ENCODE data around the gene DAPK1.

Gene DAPK1

DNA sequence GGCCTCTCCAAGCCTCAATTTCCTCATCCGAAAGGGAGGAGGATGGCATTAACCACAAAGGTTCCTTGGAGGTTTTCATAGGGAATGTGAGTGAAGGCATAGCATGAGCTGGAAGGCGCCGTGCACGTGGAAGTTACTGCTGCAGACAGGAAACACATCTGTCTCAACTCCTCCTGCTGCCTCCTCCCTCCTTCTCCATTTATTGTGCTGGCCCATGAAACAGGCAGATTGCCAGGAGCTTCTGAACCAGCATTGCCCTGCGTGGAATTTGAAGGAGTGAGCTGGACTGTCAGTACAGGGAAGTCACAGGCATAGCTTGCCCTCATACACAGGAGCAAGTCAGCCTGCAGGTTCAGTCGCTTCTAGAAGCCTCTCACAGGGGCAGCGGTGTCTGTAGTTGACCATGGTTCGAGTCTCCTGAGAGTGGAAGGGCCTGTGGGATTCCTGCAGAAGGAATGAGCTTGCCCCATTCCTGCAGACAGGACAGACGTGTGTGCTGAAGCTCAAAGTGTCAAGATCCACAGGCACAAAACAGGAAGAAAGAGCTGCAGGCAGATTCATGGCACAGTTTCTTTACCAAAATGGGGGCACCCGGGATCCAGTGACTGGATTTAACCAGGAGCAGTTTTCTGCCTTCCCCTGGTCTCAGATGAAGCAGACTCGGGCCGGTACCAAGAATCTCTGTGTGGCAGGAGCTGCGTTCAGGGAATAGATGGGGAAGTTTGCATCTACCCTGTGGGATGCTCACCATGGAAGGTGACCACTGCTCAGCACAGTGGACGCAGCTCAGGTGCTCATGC is 179.5 kb downstream of the DAPK1 start:
- H2AFZ ChIP-seq (ENCODE audit: insufficient read depth, low read length, poor library complexity): no peak overlapping the region
- no peak overlapping the region for H3K23ac ChIP-seq (ENCODE audit: low read length)
- WGBS (ENCODE audit: extremely low coverage, insufficient coverage, insufficient read length): no CpG with 5 or more reads among the region's 14 CpGs

GRCh38 chr9:87677776-87678587 is 180.3 kb downstream of the DAPK1 start:
- H3K79me2 ChIP-seq (ENCODE audit: control insufficient read depth, insufficient read depth, low read length, poor library complexity): no peaks in the 10 kb centered on the region
- no peak overlapping the region for H4K91ac ChIP-seq (ENCODE audit: low read depth, low read length)
- H3K4me1 ChIP-seq (ENCODE audit: control insufficient read depth in 1 of 2, insufficient read depth in 2 of 2, low read length in 2 of 2): no peaks in the 10 kb centered on the region
- no peak overlapping the region for H3K4me3 ChIP-seq (ENCODE audit: low read depth, low read length)
- H3K9me3 ChIP-seq (ENCODE audit: insufficient read depth, low read depth, low read length): no peaks in the 10 kb centered on the region
- no peak overlapping the region for H2BK120ac ChIP-seq (ENCODE audit: insufficient read depth, low read length, poor library complexity)
- no peak overlapping the region for H3K9ac ChIP-seq (ENCODE audit: low read length)
- H4K12ac ChIP-seq (ENCODE audit: low read depth, low read length): no peak overlapping the region
- no peak overlapping the region for H4K8ac ChIP-seq (ENCODE audit: low read depth, low read length)
- no CpG with 5 or more reads among the region's 17 CpGs for WGBS (ENCODE audit: extremely low coverage, insufficient coverage, insufficient read length)
- no peak overlapping the region for H3K4me2 ChIP-seq (ENCODE audit: low read length)
- H2BK12ac ChIP-seq (ENCODE audit: low read length): no peak overlapping the region
- no peak overlapping the region for H3K4ac ChIP-seq (ENCODE audit: low read depth, low read length)
- H3K27me3 ChIP-seq (ENCODE audit: insufficient read depth, low read length): no peaks in the 10 kb centered on the region
- no peaks in the 10 kb centered on the region for H3K79me1 ChIP-seq (ENCODE audit: low read length)
- no peak overlapping the region for H3K27ac ChIP-seq (ENCODE audit: low read depth, low read length)
- H3K18ac ChIP-seq (ENCODE audit: low read length): no peak overlapping the region
- no peak for DNase-seq
- H3K36me3 ChIP-seq (ENCODE audit: control insufficient read depth in 1 of 2, insufficient read depth in 2 of 2, low read length in 2 of 2): peaks cover 11 to 13% of the 10 kb centered on the region in 2 experiments
- no peak overlapping the region for H2AFZ ChIP-seq (ENCODE audit: insufficient read depth, low read length, poor library complexity)
- no peak overlapping the region for H3K23ac ChIP-seq (ENCODE audit: low read length)
- H2BK5ac ChIP-seq (ENCODE audit: low read depth, low read length, poor library complexity): no peak overlapping the region
- no peak overlapping the region for H2AK5ac ChIP-seq (ENCODE audit: low read length)
- H3K14ac ChIP-seq (ENCODE audit: low read length): no peak overlapping the region

More for the DNA sequence above, 179.5 kb downstream of the DAPK1 start:
- Histone ChIP-seq H4K8ac (ENCODE audit: low read depth, low read length) (no peak overlapping the region), H3K27me3 (ENCODE audit: insufficient read depth, low read length) (no peaks in the 10 kb centered on the region), H3K27ac (ENCODE audit: low read depth, low read length) (no peak overlapping the region), H2BK5ac (ENCODE audit: low read depth, low read length, poor library complexity) (no peak overlapping the region), H3K4me3 (ENCODE audit: low read depth, low read length) (no peak overlapping the region), H2AK5ac (ENCODE audit: low read length) (no peak overlapping the region), H4K91ac (ENCODE audit: low read depth, low read length) (no peak overlapping the region), H3K4me1 (ENCODE audit: control insufficient read depth in 1 of 2, insufficient read depth in 2 of 2, low read length in 2 of 2) (no peaks in the 10 kb centered on the region), H3K9me3 (ENCODE audit: insufficient read depth, low read depth, low read length) (no peaks in the 10 kb centered on the region), H3K4ac (ENCODE audit: low read depth, low read length) (no peak overlapping the region), H3K36me3 (ENCODE audit: control insufficient read depth in 1 of 2, insufficient read depth in 2 of 2, low read length in 2 of 2) (peaks cover 9 to 11% of the 10 kb centered on the region in 2 experiments), H3K14ac (ENCODE audit: low read length) (no peak overlapping the region), H4K12ac (ENCODE audit: low read depth, low read length) (no peak overlapping the region), H3K18ac (ENCODE audit: low read length) (no peak overlapping the region), H3K4me2 (ENCODE audit: low read length) (no peak overlapping the region), H2BK120ac (ENCODE audit: insufficient read depth, low read length, poor library complexity) (no peak overlapping the region), H3K79me1 (ENCODE audit: low read length) (no peaks in the 10 kb centered on the region), H3K9ac (ENCODE audit: low read length) (no peak overlapping the region), H2BK12ac (ENCODE audit: low read length) (no peak overlapping the region), H3K79me2 (ENCODE audit: control insufficient read depth, insufficient read depth, low read length, poor library complexity) (no peaks in the 10 kb centered on the region)
- peak; percentile 41 to 51 for DNase-seq

DNA sequence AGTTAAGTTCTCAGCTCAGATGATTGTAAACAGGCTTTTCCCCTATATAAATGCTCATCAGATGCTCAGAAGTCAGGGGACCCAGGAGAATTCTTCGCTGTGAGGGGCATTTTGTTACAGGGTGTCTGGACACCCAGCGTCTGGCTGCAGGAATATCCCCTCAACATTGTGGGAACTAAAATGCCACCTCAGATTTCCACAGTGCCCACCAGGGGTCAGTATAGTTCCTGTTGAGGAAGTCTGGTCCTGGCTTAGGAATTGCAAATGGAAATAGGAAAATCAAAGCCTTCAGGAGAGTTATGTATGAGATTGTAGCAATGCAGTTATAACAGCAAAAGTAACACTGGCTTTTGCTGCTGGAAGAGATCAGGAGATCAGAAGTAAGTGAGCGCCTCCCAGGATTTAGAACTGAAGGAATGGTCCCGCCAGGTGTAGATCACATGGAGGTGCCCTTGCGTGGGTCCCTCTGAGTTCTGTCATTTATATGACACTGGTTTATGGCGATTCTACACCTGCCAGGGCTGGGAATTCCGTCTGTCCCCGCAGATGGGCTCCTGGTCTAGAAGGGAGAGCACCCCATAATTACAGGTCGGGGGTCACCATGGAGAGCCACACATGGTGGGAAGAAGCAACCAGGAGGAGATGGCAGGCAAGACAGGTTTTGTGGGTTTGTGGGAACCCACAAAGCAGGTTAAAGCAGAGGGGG is 181.1 kb downstream of the DAPK1 start:
- Histone ChIP-seq H3K4me1 (ENCODE audit: control insufficient read depth in 1 of 2, insufficient read depth in 2 of 2, low read length in 2 of 2) (no peaks in the 10 kb centered on the region), H2BK120ac (ENCODE audit: insufficient read depth, low read length, poor library complexity) (no peak overlapping the region), H3K4ac (ENCODE audit: low read depth, low read length) (no peak overlapping the region), H2BK12ac (ENCODE audit: low read length) (no peak overlapping the region), H3K18ac (ENCODE audit: low read length) (no peak overlapping the region), H3K36me3 (ENCODE audit: control insufficient read depth in 1 of 2, insufficient read depth in 2 of 2, low read length in 2 of 2) (peaks cover 12 to 13% of the 10 kb centered on the region in 2 experiments), H3K27me3 (ENCODE audit: insufficient read depth, low read length) (no peaks in the 10 kb centered on the region), H3K79me2 (ENCODE audit: control insufficient read depth, insufficient read depth, low read length, poor library complexity) (no peaks in the 10 kb centered on the region), H3K23ac (ENCODE audit: low read length) (no peak overlapping the region), H2BK5ac (ENCODE audit: low read depth, low read length, poor library complexity) (no peak overlapping the region), H3K14ac (ENCODE audit: low read length) (no peak overlapping the region), H3K9me3 (ENCODE audit: insufficient read depth, low read depth, low read length) (no peaks in the 10 kb centered on the region), H3K27ac (ENCODE audit: low read depth, low read length) (no peak overlapping the region), H4K91ac (ENCODE audit: low read depth, low read length) (no peak overlapping the region), H3K79me1 (ENCODE audit: low read length) (no peaks in the 10 kb centered on the region), H2AFZ (ENCODE audit: insufficient read depth, low read length, poor library complexity) (no peak overlapping the region), H4K8ac (ENCODE audit: low read depth, low read length) (no peak overlapping the region), H3K4me2 (ENCODE audit: low read length) (no peak overlapping the region), H2AK5ac (ENCODE audit: low read length) (no peak overlapping the region), H3K9ac (ENCODE audit: low read length) (no peak overlapping the region), H3K4me3 (ENCODE audit: low read depth, low read length) (no peak overlapping the region), H4K12ac (ENCODE audit: low read depth, low read length) (no peak overlapping the region)
- no CpG with 5 or more reads among the region's 9 CpGs for WGBS (ENCODE audit: extremely low coverage, insufficient coverage, insufficient read length)
- peak; percentile 42 to 84 for DNase-seq

GRCh38 chr9:87681271-87682061 is 183.8 kb downstream of the DAPK1 start:
- Histone ChIP-seq H3K4me1 (ENCODE audit: control insufficient read depth in 1 of 2, insufficient read depth in 2 of 2, low read length in 2 of 2) (peaks cover 14 to 19% of the 10 kb centered on the region in 2 experiments), H2AFZ (ENCODE audit: insufficient read depth, low read length, poor library complexity) (no peak overlapping the region), H2BK5ac (ENCODE audit: low read depth, low read length, poor library complexity) (no peak overlapping the region), H3K79me1 (ENCODE audit: low read length) (peaks cover 5% of the 10 kb centered on the region), H3K4me3 (ENCODE audit: low read depth, low read length) (no peak overlapping the region), H3K36me3 (ENCODE audit: control insufficient read depth in 1 of 2, insufficient read depth in 2 of 2, low read length in 2 of 2) (peaks cover 13 to 16% of the 10 kb centered on the region in 2 experiments), H3K4ac (ENCODE audit: low read depth, low read length) (no peak overlapping the region), H3K9me3 (ENCODE audit: insufficient read depth, low read depth, low read length) (peaks cover 4% of the 10 kb centered on the region), H2BK12ac (ENCODE audit: low read length) (no peak overlapping the region), H3K14ac (ENCODE audit: low read length) (no peak overlapping the region), H3K79me2 (ENCODE audit: control insufficient read depth, insufficient read depth, low read length, poor library complexity) (no peaks in the 10 kb centered on the region), H4K12ac (ENCODE audit: low read depth, low read length) (no peak overlapping the region), H3K18ac (ENCODE audit: low read length) (no peak overlapping the region), H3K27me3 (ENCODE audit: insufficient read depth, low read length) (no peaks in the 10 kb centered on the region), H3K4me2 (ENCODE audit: low read length) (no peak overlapping the region), H3K9ac (ENCODE audit: low read length) (no peak overlapping the region), H2AK5ac (ENCODE audit: low read length) (no peak overlapping the region), H3K27ac (ENCODE audit: low read depth, low read length) (no peak overlapping the region), H4K8ac (ENCODE audit: low read depth, low read length) (no peak overlapping the region), H3K23ac (ENCODE audit: low read length) (no peak overlapping the region), H2BK120ac (ENCODE audit: insufficient read depth, low read length, poor library complexity) (no peak overlapping the region), H4K91ac (ENCODE audit: low read depth, low read length) (no peak overlapping the region)
- no peak for DNase-seq
- no CpG with 5 or more reads among the region's 11 CpGs for WGBS (ENCODE audit: extremely low coverage, insufficient coverage, insufficient read length)

Measured in trophoblast cell (in vitro differentiated cells and primary cell).